ENCODE measurements around the gene NKX3-2. TPM values are rescaled to one million over a fixed set of nuclear protein-coding genes. Genes with fewer than 3 reads are reported as not detected.

Gene NKX3-2
- total and polyA plus RNA-seq, 2 of the 8 experiments (the other 6 are each of a cell fraction or from before 2014, with no cell fraction given) = 0.13 TPM; not detected in 1

GRCh38 chr4:13555325-13555724 lies 11.0 kb upstream of the NKX3-2 start:
- Histone ChIP-seq H2AK5ac (ENCODE audit: low read depth, low read length) (no peak overlapping the region), H4K91ac (replicated peaks; ENCODE audit: insufficient read length, low read length) (no peak overlapping the region), H3K23me2 (ENCODE audit: low read depth, low read length) (peaks cover 2% of the 10 kb centered on the region; the same call in 1 of the 2 replicates), H3K56ac (replicated peaks; ENCODE audit: insufficient read length, low read depth, low read length) (no peak overlapping the region), H3K79me1 (ENCODE audit: low read depth, low read length) (no peaks in the 10 kb centered on the region), H2BK12ac (ENCODE audit: low read depth, low read length) (no peak overlapping the region), H3K9me3 (ENCODE audit: insufficient read depth in 2 of 2, low read depth in 1 of 2, low read length in 1 of 2) (no peaks in the 10 kb centered on the region), H3K4me2 (ENCODE audit: insufficient read depth in 1 of 2, low read depth in 2 of 2, low read length in 2 of 2) (no peak overlapping the region), H3K4me1 (replicated peaks in 1 of 4; ENCODE audit: control insufficient read depth in 3 of 4, insufficient read depth in 4 of 4, low read length in 3 of 4) (no peaks in the 10 kb centered on the region), H2BK5ac (ENCODE audit: low read depth, low read length) (no peak overlapping the region), H4K8ac (ENCODE audit: extremely low read depth, insufficient read depth, low read length) (no peak overlapping the region), H2BK20ac (ENCODE audit: low read length) (no peak overlapping the region), H3K18ac (ENCODE audit: extremely low read depth, low read length) (no peak overlapping the region), H2BK120ac (replicated peaks; ENCODE audit: low read depth, low read length) (no peak overlapping the region), H3K14ac (ENCODE audit: insufficient read length) (no peak overlapping the region), H3K4ac (replicated peaks; ENCODE audit: insufficient read length, low read depth, low read length) (no peak overlapping the region), H3K9ac (replicated peaks in 1 of 4; ENCODE audit: extremely low read depth in 1 of 4, low read depth in 3 of 4, low read length in 3 of 4) (no peak overlapping the region), H4K20me1 (replicated peaks in 1 of 2; ENCODE audit: control insufficient read depth in 1 of 2, insufficient read depth in 2 of 2, low read length in 2 of 2) (no peaks in the 10 kb centered on the region), H3K23ac (ENCODE audit: insufficient read length) (no peak overlapping the region), H3K27ac (ENCODE audit: low read depth, low read length) (no peak overlapping the region), H3K4me3 (ENCODE audit: extremely low read depth in 1 of 4, insufficient read depth in 2 of 4, low read depth in 3 of 4, low read length in 4 of 4) (no peak overlapping the region), H2BK15ac (ENCODE audit: low read length) (no peak overlapping the region), H4K5ac (ENCODE audit: insufficient read length, low read depth, low read length) (no peak overlapping the region), H3K79me2 (ENCODE audit: control insufficient read depth in 1 of 2, insufficient read depth in 2 of 2, low read length in 2 of 2) (no peaks in the 10 kb centered on the region), H3K27me3 (replicated peaks in 1 of 4; ENCODE audit: control insufficient read depth in 3 of 4, extremely low read depth in 1 of 4, insufficient read depth in 3 of 4, low read length in 3 of 4) (peaks cover 0 to under 1% (median 0%) of the 10 kb centered on the region in 4 experiments; a peak in 1 of 7 replicates), H3K36me3 (ENCODE audit: control insufficient read depth in 2 of 4, insufficient read depth in 4 of 4, low read length in 3 of 4) (no peaks in the 10 kb centered on the region), H2AFZ (ENCODE audit: low read length) (no peak overlapping the region)
- ChIA-PET CTCF (ENCODE audit: partially characterized antibody) (no interaction called here), POLR2A (ENCODE audit: partially characterized antibody) (no interaction called here)
- DNase-seq (ENCODE audit: low read depth in 1 of 2, low spot score in 2 of 2) (no peak), FAIRE-seq (no peak)
- 98% methylated on average over 2 of the region's 2 CpGs; no CpG with 5 or more reads in 1 of the 2 experiments for WGBS, 2 experiments (ENCODE audit: extremely low coverage in 1 of 2, insufficient coverage in 1 of 2, insufficient read length in 1 of 2, insufficient replicate concordance in 2 of 2, low coverage in 1 of 2, low lambda C conversion rate in 2 of 2, missing lambda C conversion rate in 1 of 2)
- TF ChIP-seq TAF7 (optimal IDR thresholded peaks at IDR 0.05; ENCODE audit: borderline replicate concordance, low read depth, low read length) (no peak), FOSL1 (IDR thresholded peaks at IDR 0.05; ENCODE audit: insufficient read depth, low read depth, low read length) (no peak), RBBP5 (IDR thresholded peaks at IDR 0.05; ENCODE audit: borderline replicate concordance, low read depth, low read length) (no peak), YY1 (IDR thresholded peaks at IDR 0.05; ENCODE audit: low read depth, low read length) (peak; percentile 81)

Measured in H1 (cell line).